IPS-18a (cell line): ENCODE data around the gene ADIPOQ.
"Not testable (repeated sequence)": the region's sequence is repeated elsewhere in the genome, so short reads cannot be mapped to it uniquely, and the experiment has no call there.

ENCODE experiments used
- H3K27ac ChIP-seq: one replicate; pipeline ENCODE4 v1.5.1; 2013; ENCODE audit warnings: low read length
- H3K27me3 ChIP-seq: one replicate; pipeline ENCODE4 v1.6.1; 2013; ENCODE audit warnings: mild to moderate bottlenecking, low read length; ENCODE audit not compliant: control insufficient read depth, insufficient read depth
- H3K36me3 ChIP-seq: one replicate; pipeline ENCODE4 v1.6.1; 2013; ENCODE audit warnings: low read depth, low read length; ENCODE audit not compliant: control insufficient read depth
- H3K4me1 ChIP-seq: one replicate; pipeline ENCODE4 v1.6.1; 2013; ENCODE audit warnings: low read depth, low read length; ENCODE audit not compliant: control insufficient read depth
- H3K4me3 ChIP-seq: one replicate; pipeline ENCODE4 v1.5.1; 2013; ENCODE audit warnings: low read length
- H3K9ac ChIP-seq: one replicate; pipeline ENCODE4 v1.6.1; 2013; ENCODE audit warnings: mild to moderate bottlenecking, low read length, moderate library complexity
- H3K9me3 ChIP-seq: one replicate; pipeline ENCODE4 v1.6.1; 2013; ENCODE audit warnings: low read depth, low read length; ENCODE audit not compliant: control insufficient read depth

The ADIPOQ gene

GRCh38 chr3:186842426-186843038 lies at the start of gene ADIPOQ:
TSS of gene ADIPOQ (plus strand) at chr3:186842710. CDS start at chr3:186853059, 10,349 bp downstream.
- no peaks in the 10 kb centered on the region for H3K4me1 ChIP-seq
- H3K27ac ChIP-seq = no peak within 1 kb of the TSS
- no peaks in the 10 kb centered on the region for H3K9me3 ChIP-seq
- no peaks in the 10 kb centered on the region for H3K27me3 ChIP-seq
- no peak within 1 kb of the TSS for H3K9ac ChIP-seq
- no peak within 1 kb of the TSS for H3K4me3 ChIP-seq
- H3K36me3 ChIP-seq = no peaks in the 10 kb centered on the region

DNA sequence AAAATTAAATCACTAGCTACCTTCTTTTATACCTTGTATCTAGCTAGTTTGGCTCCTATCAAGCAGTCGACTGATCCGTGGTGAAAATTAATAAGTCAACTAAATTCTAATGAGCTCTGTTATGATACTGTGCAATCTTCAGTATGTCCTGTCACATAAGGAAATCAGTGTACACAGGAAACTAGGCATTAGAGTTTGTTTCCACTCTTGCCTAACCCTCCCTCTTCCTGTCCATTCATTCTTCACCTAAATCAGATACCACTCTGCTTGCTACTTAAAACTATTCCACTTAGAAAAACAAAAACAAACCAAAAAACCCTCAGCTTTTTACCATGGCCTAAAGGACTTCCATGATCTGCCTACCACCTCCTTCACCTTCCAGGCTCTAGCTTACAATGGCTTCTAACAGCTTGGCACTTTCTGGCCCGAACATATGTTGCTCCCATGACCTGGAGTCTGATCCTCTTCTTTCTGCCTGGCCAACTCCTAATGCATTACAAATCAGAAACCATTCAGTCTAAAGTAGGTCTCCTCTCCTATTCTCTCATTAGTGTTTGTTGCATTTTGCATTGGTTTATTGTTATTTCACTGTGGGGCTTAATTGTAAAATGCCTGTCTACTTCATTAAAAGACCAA lies 44.2 kb upstream of the ADIPOQ start:
- no peaks in the 10 kb centered on the region for H3K9me3 ChIP-seq
- peaks cover 87% of the 10 kb centered on the region for H3K36me3 ChIP-seq
- H3K27me3 ChIP-seq = no peaks in the 10 kb centered on the region
- no peak overlapping the region for H3K9ac ChIP-seq
- no peak overlapping the region for H3K27ac ChIP-seq
- no peak overlapping the region for H3K4me3 ChIP-seq
- no peaks in the 10 kb centered on the region for H3K4me1 ChIP-seq

DNA sequence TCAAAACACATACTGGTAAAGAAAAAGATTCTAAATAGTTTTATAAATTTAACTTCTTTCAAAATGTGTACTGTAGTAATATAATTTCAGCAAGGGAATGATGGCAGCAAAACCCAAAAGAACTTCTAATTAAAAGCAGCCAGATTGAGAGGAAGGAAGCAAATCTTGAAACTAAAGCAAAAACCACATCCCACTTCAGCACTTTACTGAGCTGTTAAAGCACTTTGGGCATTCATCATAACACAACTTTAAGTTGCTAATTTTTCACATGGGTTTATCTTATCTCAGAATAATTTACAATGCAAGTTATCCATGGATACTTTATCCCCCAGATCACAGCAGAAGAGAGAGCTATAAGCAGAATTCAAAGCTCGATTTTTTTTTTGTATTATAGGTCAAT lies 42.2 kb upstream of the ADIPOQ start:
- no peaks in the 10 kb centered on the region for H3K27me3 ChIP-seq
- no peak overlapping the region for H3K27ac ChIP-seq
- H3K9me3 ChIP-seq = no peaks in the 10 kb centered on the region
- peaks cover 79% of the 10 kb centered on the region for H3K36me3 ChIP-seq
- H3K4me3 ChIP-seq = no peak overlapping the region
- no peak overlapping the region for H3K9ac ChIP-seq
- H3K4me1 ChIP-seq = no peaks in the 10 kb centered on the region

- Histone ChIP-seq H3K27ac (no peak overlapping the region), H3K27me3 (no peaks in the 10 kb centered on the region), H3K4me3 (no peak overlapping the region), H3K9ac (no peak overlapping the region), H3K9me3 (no peaks in the 10 kb centered on the region), H3K4me1 (peaks cover 7% of the 10 kb centered on the region), H3K36me3 (peaks cover 59% of the 10 kb centered on the region)
Observed at GRCh38 chr3:186802701-186803100, 39.8 kb upstream of the ADIPOQ start.

DNA sequence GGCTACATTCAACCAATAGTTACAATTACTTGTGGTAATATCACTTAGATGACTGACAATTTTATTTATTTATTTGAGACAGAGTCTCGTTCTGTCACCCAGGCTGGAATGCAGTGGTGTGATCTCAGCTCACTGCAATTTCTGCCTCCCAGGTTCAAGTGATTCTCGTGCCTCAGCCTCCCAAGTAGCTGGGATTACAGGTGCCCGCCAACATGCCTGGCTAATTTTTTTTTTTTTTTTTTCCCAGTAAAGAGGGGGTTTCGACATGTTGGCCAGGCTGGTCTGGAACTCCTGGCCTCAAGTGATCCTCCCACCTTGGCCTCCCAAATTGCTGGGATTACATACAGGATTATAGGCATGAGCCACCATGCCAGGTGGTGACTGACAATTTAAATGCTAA lies 39.1 kb upstream of the ADIPOQ start:
- not testable (repeated sequence) for H3K9ac ChIP-seq, H3K9me3 ChIP-seq, H3K4me3 ChIP-seq, H3K4me1 ChIP-seq, H3K27me3 ChIP-seq, H3K27ac ChIP-seq
- peaks cover 51% of the 10 kb centered on the region for H3K36me3 ChIP-seq

DNA sequence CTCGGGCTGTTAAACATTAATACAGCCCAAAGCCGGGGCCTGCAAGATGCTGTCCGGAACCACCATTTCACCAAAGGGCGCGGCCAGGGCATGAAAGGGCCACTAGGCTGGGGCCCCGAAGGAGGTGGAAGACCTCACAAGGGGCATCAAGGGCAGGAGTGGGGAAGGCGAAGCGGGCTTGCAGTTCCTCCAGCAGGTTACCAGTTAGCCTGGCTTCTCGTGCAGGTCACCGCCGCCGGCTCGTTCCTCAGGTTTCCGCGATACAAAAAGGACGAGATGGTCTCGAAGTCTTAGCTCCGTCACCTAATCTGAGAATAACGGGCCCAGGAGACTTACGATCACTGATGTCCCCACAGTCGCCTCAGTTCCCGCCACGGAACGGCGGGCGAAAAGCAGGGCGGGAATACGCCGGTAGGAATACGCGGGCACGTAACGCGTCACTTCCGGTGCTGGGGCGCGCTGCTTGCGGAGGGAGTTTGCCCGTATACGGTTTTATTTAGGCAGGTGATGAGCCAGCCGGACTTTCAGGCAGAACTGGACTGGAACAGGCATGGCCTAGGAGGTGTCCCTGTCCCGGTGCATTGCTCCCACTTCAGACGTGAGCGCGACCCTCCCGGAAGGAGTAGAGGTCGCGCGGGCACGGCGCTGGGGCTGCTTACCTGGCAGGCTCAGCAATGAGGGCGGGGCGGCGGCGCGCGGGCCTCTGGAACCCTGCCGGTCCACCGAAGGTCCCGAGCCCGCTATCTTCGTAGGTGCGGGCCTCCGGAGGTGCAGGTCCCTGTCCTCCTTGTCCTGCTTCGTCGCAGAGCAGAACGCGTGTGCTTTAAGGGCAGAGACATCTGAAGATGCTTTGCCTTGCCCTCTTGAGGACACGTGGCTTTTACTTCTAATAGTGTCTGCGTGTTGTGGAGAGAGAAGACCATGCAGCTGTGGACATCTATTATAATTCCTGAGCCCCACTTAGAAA lies 36.1 kb upstream of the ADIPOQ start, which contains the start of gene RFC4:
Gene RFC4 (minus strand): TSS at position 394 of the 967 bp plus-strand sequence. CDS start 1,769 bp downstream, outside the sequence.
- Histone ChIP-seq H3K27ac (peak within 1 kb of the TSS; percentile 93), H3K27me3 (no peaks in the 10 kb centered on the region)

GRCh38 chr3:186807231-186807630 lies 35.3 kb upstream of the ADIPOQ start:
- no peaks in the 10 kb centered on the region for H3K27me3 ChIP-seq
- peaks cover 7% of the 10 kb centered on the region for H3K4me1 ChIP-seq
- peak overlapping the region; percentile 89 for H3K4me3 ChIP-seq
- peak overlapping the region; percentile 92 for H3K9ac ChIP-seq
- peaks cover 21% of the 10 kb centered on the region for H3K36me3 ChIP-seq
- H3K27ac ChIP-seq = no peak overlapping the region
- H3K9me3 ChIP-seq = no peaks in the 10 kb centered on the region

More for the DNA sequence above, 36.1 kb upstream of the ADIPOQ start, which contains the start of gene RFC4:
- H3K4me3 ChIP-seq = peak within 1 kb of the TSS; percentile 89
- H3K4me1 ChIP-seq = peaks cover 7% of the 10 kb centered on the region
- peaks cover 24% of the 10 kb centered on the region for H3K36me3 ChIP-seq
- H3K9me3 ChIP-seq = no peaks in the 10 kb centered on the region
- peak within 1 kb of the TSS; percentile 92 for H3K9ac ChIP-seq

DNA sequence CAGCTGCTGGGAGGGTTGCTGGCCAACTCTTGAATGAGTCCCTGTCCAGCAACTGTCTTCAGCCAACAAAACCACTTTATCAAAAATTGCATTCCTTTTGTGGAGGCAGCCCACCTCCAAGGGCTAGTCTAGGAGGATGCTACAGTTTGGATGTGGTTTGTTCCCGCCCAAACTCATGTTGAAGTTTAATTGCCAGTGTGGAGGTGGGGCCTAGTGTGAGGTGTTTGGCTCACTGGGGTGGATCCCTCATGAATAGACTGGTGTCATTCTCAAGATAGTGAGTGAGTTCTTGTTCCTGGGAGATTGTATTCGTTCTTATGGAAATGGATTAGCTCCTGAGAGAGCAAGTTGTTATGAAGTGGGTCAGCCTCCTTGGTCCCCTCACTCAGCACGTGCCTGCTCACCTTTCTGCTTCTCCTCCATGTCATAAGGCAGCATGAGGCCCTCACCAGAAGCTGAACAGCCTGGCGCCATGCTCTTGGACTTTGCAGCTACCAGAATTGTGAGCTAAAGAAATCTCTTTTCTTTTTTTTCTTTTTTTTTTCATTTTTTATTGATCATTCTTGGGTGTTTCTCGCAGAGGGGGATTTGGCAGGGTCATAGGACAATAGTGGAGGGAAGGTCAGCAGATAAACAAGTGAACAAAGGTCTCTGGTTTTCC lies 32.0 kb upstream of the ADIPOQ start:
- Histone ChIP-seq H3K36me3 (no peaks in the 10 kb centered on the region), H3K27ac (no peak overlapping the region), H3K27me3 (no peaks in the 10 kb centered on the region), H3K4me1 (peaks cover 7% of the 10 kb centered on the region), H3K4me3 (no peak overlapping the region), H3K9ac (no peak overlapping the region), H3K9me3 (no peaks in the 10 kb centered on the region)

GRCh38 chr3:186811313-186811712 lies 31.2 kb upstream of the ADIPOQ start:
- not testable (repeated sequence) for H3K36me3 ChIP-seq, H3K9ac ChIP-seq, H3K9me3 ChIP-seq, H3K27ac ChIP-seq, H3K27me3 ChIP-seq, H3K4me3 ChIP-seq
- H3K4me1 ChIP-seq = peaks cover 11% of the 10 kb centered on the region

- Histone ChIP-seq H3K36me3 (no peaks in the 10 kb centered on the region), H3K9me3 (no peaks in the 10 kb centered on the region), H3K27ac (no peak overlapping the region), H3K9ac (no peak overlapping the region), H3K27me3 (no peaks in the 10 kb centered on the region), H3K4me3 (no peak overlapping the region), H3K4me1 (peaks cover 8% of the 10 kb centered on the region)
Observed at GRCh38 chr3:186814100-186814499, 28.4 kb upstream of the ADIPOQ start.

- no peaks in the 10 kb centered on the region for H3K36me3 ChIP-seq
- no peaks in the 10 kb centered on the region for H3K27me3 ChIP-seq
- peaks cover 8% of the 10 kb centered on the region for H3K4me1 ChIP-seq
- no peak overlapping the region for H3K4me3 ChIP-seq
- H3K9ac ChIP-seq = no peak overlapping the region
- no peaks in the 10 kb centered on the region for H3K9me3 ChIP-seq
- H3K27ac ChIP-seq = no peak overlapping the region
Observed at GRCh38 chr3:186815435-186815834, 27.1 kb upstream of the ADIPOQ start.
